HG03558 (cell line): ENCODE data around the gene CLASP1.
"Not testable (repeated sequence)": the region's sequence is repeated elsewhere in the genome, so short reads cannot be mapped to it uniquely, and the experiment has no call there.

Source experiments
- ATAC-seq: cut with Tn5 transposase; IDR thresholded peaks from one replicate; pipeline ENCODE4 v1.9.1; 2021; ENCODE audit warnings: moderate number of reproducible peaks; ENCODE audit not compliant: unreplicated experiment; ENCODE audit errors: extremely low read depth

The CLASP1 gene

DNA sequence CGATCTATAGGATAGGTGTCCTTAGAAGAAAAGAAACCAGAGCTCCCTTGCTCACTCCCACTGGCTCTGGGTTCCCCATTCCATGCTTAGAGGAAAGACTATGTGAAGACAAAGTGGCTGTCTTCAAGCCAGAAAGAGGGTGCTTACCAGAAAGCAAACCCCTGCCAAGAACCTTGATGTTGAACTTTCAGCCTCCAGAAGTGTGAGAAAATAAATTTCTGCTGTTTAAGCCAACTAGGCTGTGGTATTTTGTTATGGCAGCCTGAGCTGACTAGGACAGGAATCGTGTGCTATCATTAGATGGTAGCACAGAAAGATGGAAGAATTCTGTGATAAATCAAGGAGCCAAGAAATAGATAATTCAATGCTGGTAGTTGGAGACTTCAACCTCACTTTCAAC, 344.3 kb downstream of the CLASP1 start:
- ATAC-seq = no peak

DNA sequence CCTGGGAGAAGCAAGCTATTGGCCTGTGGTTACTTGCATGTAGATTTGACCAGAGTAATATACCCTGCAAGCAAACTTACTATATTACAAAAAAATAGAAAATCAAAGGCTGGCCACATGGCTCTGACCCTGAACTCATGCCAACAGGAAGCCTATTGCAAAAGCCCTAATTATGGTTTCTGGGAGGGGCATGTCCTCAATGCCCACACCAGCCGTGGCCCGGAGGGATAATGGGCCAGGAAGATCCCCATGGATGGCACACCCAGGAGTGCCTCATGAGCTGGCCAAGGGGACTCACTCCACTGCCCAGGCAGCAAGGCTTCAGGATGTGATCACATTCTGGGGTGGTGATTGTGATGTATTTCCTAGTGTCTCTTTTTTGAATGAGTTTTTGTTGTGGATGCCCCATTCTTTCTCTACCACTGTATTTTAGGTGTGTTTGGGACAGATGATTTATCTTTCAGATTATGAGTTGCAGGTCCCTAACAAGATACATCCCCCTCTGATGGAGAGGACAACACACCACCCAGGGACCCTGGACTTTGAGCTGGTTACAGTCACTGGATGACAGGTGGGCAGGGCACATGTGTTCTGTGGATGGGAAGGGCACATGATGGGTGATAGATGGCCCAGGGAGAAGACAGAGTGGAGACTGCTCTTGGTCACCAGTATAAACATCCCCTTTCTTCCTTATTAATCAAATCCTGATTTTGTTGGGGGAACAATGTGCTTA, 345.6 kb downstream of the CLASP1 start:
- ATAC-seq = no peak

DNA sequence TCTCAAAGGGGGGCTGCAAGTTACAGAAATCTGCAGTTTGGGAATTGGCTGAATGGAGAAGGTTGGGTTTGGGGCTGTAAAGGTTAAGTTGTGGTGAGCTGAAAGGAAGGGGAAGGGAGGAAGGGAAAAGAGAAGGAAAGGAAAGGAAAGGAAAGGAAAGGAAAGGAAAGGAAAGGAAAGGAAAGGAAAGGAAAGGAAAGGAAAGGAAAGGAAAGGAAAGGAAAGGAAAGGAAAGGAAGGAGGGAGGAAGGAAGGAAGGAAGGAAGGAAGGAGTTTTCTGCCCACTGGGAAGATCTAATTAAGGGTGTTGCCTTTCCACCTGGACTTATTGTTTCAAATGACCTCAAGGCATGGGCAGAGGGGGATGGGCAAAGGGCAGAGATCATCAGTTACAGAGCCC, 348.1 kb downstream of the CLASP1 start:
- not testable (repeated sequence) for ATAC-seq

DNA sequence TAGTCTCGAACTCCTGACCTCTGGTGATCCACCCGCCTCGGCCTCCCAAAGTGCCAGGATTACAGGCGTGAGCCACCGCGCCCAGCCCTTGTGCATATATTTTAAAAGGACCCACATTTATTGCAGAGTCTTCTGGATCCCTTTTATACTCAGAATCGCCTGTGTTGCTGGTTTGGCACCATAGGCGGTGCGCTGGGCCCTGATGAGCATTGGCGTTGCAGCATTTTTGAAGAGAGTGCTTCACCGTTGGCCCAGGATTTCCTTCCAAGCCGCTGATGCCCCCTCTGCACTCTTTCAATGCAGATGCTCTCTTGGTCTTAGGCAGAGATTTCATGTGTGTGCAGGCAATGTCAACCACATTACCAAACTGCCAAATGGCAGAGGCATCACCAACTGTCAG, 350.8 kb downstream of the CLASP1 start:
- ATAC-seq = no peak

DNA sequence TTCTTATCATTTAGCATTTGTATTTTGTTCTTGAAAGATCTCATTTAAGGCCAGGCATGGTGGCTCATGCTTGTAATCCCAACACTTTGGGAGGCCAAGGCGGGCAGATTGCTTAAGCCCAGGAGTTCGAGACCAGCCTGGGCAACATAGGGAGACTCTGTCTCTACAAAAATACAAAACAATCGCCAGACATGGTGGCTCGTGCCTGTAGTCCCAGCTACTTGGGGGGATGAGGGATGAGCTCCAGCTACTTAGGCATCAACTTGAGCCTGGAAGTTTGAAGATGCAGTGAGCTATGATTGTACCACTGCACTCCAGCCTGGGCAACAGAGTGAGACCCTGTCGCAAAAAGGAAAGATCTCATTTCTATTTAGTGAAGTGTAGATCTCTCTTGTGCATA, 351.4 kb downstream of the CLASP1 start:
- not testable (repeated sequence) for ATAC-seq

DNA sequence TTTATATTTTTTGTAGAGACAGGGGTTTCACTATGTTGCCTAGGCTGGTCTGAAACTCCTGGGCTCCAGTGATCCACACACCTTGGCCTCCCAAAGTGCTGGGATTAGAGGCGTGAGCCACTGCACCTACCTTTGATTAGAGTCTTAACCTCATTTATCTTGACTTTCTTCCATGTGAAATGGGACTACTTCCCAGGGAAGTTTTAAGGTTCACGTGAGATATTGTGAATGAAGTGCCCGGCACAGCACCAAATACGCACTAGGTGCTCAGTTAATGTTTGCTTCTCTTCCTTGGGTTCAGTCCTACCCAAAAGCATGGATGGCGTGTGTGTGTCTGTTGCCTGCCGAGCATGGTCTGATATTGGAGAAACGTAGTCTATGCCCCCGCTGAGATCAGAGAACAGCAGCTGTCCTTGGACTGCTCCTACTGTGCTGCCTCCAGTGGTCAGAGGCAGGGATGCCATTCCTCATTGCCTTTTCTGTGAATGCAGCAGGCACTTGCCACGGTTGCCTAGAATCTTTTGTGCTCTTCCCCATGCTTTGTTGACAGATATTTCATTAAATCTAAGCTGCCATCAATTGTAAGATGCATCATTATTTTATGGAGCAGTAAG, 351.9 kb downstream of the CLASP1 start:
- ATAC-seq = no peak

DNA sequence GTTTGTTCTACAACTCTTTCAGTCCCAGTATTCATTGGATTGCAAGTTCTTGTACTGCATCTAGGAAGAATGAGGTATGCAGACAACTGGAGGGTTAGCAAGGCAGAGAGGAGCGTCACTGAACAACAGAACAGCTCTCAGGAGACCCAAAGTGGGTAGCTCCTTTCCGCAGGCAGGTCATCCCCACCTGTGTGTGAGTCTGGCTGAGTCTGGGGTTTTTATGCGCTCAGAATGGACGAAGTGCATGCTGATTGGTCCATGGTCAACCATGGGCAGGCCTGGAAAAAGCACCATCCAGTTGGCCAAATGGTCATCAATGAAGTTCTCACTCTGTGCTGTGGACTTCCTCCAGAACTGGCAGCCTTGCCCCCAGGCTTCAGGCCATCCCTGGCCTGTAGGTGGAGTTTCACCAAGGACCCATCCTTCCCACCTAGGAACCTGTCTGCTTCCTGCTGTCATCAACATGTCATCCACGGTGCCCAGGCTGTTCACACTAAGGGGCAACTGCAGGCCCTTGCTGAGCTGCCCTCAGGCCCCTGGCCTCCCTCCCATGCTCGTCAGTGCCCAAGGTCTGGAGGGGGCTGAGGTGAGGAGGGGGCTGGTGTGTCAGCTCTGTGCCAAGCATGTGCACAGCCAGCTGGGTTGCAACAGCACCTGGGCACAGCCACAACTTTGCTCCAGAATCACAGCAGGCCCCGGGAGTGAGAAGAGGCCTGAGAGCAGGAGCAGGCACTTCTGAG, 353.2 kb downstream of the CLASP1 start:
- ATAC-seq = no peak

DNA sequence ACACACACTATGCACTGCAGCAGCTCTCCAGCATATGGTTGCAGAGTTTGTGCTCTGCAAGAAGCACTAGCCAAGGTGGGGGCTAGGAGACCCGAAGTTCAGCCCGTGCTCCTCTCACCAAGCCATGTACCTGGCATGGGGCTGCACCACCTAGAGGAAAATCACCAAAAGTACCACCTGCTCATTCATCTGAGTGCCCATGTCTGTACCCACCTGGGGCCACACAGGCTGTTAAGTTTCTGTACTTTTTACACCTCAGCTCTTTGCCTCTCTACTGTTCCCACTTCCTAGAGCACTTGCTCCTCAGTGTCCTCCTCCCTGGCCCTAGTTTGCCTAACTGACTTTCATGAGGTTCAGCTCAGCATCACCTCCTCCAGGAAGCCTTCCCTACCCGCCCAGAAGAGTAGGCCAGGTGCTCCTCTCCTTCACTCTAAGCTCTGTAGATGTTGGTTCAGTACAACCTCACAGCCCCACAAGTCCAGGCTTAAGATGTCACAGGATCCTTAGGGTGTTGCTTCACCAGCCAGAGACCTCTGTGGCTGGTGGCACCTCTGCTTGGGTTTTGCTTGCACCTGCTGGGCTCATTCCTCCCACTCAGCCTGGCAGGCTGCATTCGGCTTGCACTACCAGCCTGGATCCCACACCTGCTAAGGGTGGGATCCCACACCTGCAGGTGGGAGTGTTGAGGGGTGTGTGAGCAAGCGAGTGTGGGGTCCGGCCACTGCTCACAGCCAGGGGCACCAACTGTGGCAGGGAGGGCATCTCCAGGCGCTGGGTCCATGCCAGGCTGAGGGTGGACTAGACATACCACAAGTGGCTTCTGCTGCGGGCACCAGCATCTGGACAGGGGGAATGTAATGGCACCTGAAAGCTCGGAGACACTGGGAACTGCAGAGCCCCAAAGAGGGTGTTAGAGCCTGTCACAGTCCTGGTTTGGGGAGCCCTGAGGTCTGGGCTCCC, 354.1 kb downstream of the CLASP1 start:
- no peak for ATAC-seq

DNA sequence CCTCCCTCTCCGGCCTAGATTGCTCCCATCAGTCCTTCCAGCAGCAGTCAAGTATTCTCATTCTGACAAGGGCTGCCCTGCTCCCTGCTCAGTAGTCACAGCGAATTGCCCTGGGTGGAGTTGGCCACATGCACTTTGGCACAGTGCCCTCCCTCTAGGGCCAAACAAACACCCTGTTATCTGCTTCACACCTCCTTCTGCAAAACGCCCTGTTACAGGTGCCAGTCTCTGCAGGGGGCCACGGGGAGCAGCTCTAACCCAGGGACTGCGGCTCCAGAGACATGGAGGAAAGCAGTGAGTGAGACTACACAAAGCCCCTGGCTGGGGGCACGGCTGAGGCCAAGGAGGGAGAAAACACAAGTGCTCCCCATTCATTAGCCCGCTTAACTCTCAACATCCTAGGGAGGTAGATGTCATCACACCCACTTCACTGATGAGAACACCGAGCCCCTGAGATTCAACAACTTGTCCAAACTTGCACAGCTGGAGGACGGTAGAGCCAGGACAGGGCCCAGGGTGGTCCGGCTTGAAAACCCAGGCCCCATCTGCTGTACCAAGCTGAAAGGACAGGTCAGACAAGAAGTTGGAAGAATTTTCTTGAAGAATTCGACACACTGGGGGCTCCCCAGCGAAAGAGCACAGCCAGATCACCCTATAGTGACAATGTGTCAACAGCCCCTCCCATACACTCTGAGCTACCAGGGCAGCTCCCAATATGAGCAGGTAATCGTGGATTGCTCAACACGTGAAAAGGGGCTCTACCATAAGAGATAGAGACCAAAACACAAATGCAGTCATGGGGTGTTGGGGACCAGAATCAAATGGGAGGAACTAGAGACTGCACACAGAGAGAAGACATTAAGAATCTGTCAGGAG, 355.6 kb downstream of the CLASP1 start:
- no peak for ATAC-seq

DNA sequence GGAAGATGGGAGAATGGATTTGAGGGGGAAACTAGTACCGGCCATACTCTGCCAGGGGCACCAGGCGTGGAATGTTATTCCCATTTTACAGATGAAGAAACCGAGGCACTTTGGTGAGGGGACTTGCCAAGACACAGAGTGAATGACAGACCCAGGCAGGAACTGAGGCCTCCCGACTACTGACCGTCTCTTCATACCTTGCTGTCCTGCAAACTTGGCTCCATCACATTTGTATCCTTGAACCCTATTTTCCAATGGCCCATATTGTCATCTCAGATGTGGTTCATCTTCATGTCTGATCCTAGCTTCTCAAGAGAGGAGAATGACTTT, 358.0 kb downstream of the CLASP1 start:
- ATAC-seq = no peak

DNA sequence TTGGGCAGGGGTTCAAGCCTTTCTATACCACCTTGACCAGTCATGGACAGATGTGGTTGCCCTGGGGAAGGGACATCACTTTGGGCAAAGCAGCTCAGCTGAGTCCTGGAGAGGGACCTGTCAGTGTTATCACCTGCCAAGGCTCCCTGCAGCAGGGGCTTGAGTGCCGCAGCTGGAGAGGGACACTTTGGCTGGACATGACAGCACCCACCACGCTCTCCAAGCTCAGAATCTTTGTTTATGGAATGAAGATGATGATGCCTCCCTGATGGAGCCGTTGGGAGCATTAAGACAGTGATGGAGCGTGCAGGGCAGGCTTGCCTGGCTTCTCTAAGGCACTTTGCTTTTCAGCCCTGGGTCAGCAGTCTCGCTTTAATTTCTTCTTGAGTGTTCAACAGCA, 360.0 kb downstream of the CLASP1 start:
- ATAC-seq = no peak

DNA sequence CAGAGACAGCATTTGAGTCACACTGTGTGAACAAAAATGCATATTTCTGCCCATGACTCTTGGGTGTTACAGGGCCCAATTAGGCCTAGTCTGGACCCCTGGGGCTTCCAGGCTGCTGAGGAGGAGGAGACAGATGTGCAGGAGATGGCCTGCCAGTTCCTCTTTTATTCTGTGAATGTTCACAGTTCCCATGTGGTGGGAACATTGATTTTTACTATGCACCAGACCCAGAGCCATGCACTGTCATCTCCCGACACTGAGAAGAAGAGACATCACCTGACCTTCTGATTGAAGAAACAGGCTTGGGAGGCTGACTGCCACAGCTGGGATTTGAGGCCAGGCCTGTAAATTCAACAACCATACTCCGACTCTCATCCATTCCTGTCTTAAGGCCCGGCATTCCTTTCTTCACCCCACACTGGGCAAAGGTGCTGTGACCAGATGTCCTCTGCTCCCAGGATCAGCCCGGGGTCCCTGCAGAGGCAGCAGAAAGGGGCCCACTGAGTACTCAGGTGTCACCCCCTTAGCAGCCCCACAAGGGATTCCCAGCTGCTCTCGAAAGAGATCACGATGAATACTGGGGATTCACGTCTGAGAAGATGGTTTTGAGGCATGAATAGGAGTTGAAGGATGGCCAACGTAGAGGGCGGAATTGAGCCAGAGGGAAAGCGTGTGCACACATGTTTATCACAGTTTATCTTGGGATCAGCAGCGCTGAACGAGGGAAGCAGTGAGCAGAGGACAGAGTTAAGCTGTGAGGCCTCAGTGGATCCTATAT, 360.6 kb downstream of the CLASP1 start:
- ATAC-seq = no peak

DNA sequence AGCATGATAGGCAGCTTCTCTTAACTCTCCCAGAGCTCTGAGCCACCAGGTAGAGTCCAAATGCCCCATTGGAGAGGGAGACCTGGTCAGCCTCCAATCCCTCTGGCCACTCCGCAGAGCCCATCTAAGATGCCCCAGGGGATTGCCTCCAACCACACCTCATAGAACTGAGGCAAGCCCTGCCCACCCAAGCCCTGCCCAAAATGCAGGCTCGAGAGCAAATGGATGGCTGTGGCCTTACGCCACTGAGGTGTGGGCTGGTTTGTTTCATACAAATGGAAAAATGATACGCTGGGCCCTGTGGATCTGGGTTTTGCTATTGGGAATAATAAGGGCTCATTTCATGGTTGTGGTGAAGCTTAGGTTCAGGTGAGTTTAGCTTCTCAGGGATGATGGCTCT, 361.3 kb downstream of the CLASP1 start:
- no peak for ATAC-seq
